ENCODE data around the gene PEPD.

Gene PEPD

DNA sequence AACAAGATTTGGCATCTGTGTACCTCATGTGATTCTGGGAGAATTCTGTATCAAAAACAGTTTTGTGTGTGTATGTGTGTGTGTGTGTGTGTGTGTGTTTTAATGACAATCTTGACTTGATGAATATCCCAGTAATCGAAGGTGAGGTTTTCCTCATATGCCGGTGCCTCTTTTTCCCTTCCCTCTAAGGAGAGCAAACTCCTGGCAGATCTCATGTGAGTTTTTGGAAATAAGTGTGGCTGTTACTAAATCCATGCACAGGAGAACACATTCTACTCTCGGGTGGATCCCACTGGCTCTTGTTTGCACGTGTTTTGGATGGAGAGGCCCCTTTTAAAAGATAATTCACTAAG, 177.0 kb downstream of the PEPD start:
- Histone ChIP-seq H3F3A (ENCODE audit: insufficient read depth, low read length) (no peaks in the 10 kb centered on the region), H3K4me2 (ENCODE audit: low read length) (no peak overlapping the region), H3K4me1 (ENCODE audit: insufficient read depth, low read length, severe bottlenecking) (no peaks in the 10 kb centered on the region), H3K27me3 (ENCODE audit: insufficient read depth, low read length) (0 out of 2 replicates have a peak, but pooled peaks cover 2% of the 10 kb centered on the region), H3K79me2 (ENCODE audit: insufficient read depth, low read length) (no peaks in the 10 kb centered on the region), H2AFZ (ENCODE audit: low read length) (no peak overlapping the region), H3K9me3 (ENCODE audit: low read length) (no peaks in the 10 kb centered on the region), H3K36me3 (ENCODE audit: insufficient read depth, low read length) (no peaks in the 10 kb centered on the region), H3K4me3 (ENCODE audit: low read depth, low read length, poor library complexity, severe bottlenecking) (no peak overlapping the region), H3K27ac (ENCODE audit: low read depth, low read length, poor library complexity, severe bottlenecking) (no peak overlapping the region), H3K9me2 (ENCODE audit: low read depth, low read length) (no peaks in the 10 kb centered on the region), H3K9ac (ENCODE audit: low read length) (no peak overlapping the region), H4K20me1 (ENCODE audit: insufficient read depth, low read length) (no peaks in the 10 kb centered on the region)
- TF ChIP-seq EZH2 (IDR thresholded peaks at IDR 0.05; ENCODE audit: borderline replicate concordance, low read length): no peak
- TF ChIP-seq, protein P1, sequence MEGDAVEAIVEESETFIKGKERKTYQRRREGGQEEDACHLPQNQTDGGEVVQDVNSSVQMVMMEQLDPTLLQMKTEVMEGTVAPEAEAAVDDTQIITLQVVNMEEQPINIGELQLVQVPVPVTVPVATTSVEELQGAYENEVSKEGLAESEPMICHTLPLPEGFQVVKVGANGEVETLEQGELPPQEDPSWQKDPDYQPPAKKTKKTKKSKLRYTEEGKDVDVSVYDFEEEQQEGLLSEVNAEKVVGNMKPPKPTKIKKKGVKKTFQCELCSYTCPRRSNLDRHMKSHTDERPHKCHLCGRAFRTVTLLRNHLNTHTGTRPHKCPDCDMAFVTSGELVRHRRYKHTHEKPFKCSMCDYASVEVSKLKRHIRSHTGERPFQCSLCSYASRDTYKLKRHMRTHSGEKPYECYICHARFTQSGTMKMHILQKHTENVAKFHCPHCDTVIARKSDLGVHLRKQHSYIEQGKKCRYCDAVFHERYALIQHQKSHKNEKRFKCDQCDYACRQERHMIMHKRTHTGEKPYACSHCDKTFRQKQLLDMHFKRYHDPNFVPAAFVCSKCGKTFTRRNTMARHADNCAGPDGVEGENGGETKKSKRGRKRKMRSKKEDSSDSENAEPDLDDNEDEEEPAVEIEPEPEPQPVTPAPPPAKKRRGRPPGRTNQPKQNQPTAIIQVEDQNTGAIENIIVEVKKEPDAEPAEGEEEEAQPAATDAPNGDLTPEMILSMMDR (IDR thresholded peaks at IDR 0.05; ENCODE audit: low read length): no peak

DNA sequence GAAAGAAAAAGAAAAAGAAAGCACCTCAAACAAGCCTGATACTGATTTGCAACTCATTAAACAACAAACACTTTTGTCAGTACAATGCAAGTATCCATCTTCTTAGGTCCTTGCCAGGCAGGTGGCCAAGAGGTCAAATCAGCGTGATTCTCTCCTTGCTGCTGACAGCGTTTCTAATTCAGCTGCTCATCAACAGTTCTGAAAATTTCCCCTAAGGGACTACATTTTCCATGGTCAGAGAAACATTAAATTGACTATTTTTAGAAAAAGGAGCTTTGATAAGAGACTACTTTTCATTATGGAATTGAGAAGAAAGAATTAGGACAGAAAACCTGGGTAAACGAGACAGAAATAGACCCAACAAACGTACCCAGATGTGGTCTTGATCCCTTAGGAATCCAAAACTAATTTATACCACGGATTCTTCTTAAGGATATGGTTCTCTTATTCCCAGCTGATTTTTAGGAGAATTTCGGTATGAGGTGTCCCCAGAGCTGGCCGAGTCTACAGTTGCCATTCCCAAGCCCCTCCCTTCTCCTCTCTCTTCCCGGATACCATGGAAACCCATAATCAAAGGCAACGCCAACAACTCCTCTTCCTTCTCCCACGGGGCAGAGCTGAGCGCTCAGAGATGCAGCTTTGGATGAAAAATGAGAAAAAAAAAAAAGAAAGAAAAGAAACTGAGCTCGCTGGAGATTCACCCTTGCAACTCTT, 177.6 kb downstream of the PEPD start:
- no peaks in the 10 kb centered on the region for H4K20me1 ChIP-seq (ENCODE audit: insufficient read depth, low read length)
- no peaks in the 10 kb centered on the region for H3K79me2 ChIP-seq (ENCODE audit: insufficient read depth, low read length)
- H3K27ac ChIP-seq (ENCODE audit: low read depth, low read length, poor library complexity, severe bottlenecking): no peak overlapping the region
- H3K27me3 ChIP-seq (ENCODE audit: insufficient read depth, low read length): no peaks in the 10 kb centered on the region
- H3K36me3 ChIP-seq (ENCODE audit: insufficient read depth, low read length): no peaks in the 10 kb centered on the region
- TF ChIP-seq EZH2 (IDR thresholded peaks at IDR 0.05; ENCODE audit: borderline replicate concordance, low read length): no peak
- TF ChIP-seq, protein P1 (IDR thresholded peaks at IDR 0.05; ENCODE audit: low read length): no peak
- no peak overlapping the region for H3K4me2 ChIP-seq (ENCODE audit: low read length)
- H3K9me2 ChIP-seq (ENCODE audit: low read depth, low read length): no peaks in the 10 kb centered on the region
- no peak overlapping the region for H3K9ac ChIP-seq (ENCODE audit: low read length)
- H2AFZ ChIP-seq (ENCODE audit: low read length): no peak overlapping the region
- H3K4me3 ChIP-seq (ENCODE audit: low read depth, low read length, poor library complexity, severe bottlenecking): no peak overlapping the region
- no peaks in the 10 kb centered on the region for H3F3A ChIP-seq (ENCODE audit: insufficient read depth, low read length)
- H3K9me3 ChIP-seq (ENCODE audit: low read length): no peaks in the 10 kb centered on the region
- no peaks in the 10 kb centered on the region for H3K4me1 ChIP-seq (ENCODE audit: insufficient read depth, low read length, severe bottlenecking)

DNA sequence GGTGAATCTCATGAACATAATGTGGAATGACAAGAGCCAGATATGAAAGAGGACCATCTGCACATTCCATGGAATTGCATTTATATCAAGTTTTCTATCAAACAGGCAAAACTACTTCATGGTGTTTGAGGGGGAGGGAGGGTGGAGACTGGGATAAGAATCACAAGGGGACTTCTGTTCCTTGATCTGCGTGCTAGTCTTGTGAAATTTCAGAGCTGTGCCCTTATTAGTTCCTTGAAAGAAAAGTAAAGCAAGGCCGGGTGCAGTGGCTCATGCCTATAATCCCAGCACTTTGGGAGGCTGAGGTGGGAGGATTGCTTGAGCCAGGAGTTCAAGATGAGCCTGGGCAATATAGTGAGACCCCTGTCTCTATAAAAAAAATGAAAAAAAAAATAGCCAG, 178.3 kb downstream of the PEPD start:
- H3K4me3 ChIP-seq (ENCODE audit: low read depth, low read length, poor library complexity, severe bottlenecking): no peak overlapping the region
- H3K9me2 ChIP-seq (ENCODE audit: low read depth, low read length): no peaks in the 10 kb centered on the region
- no peaks in the 10 kb centered on the region for H3K27me3 ChIP-seq (ENCODE audit: insufficient read depth, low read length)
- no peaks in the 10 kb centered on the region for H3K4me1 ChIP-seq (ENCODE audit: insufficient read depth, low read length, severe bottlenecking)
- no peaks in the 10 kb centered on the region for H3K36me3 ChIP-seq (ENCODE audit: insufficient read depth, low read length)
- no peaks in the 10 kb centered on the region for H4K20me1 ChIP-seq (ENCODE audit: insufficient read depth, low read length)
- no peaks in the 10 kb centered on the region for H3F3A ChIP-seq (ENCODE audit: insufficient read depth, low read length)
- H2AFZ ChIP-seq (ENCODE audit: low read length): no peak overlapping the region
- no peaks in the 10 kb centered on the region for H3K9me3 ChIP-seq (ENCODE audit: low read length)
- H3K27ac ChIP-seq (ENCODE audit: low read depth, low read length, poor library complexity, severe bottlenecking): no peak overlapping the region
- H3K79me2 ChIP-seq (ENCODE audit: insufficient read depth, low read length): no peaks in the 10 kb centered on the region
- no peak for TF ChIP-seq EZH2 (IDR thresholded peaks at IDR 0.05; ENCODE audit: borderline replicate concordance, low read length)
- TF ChIP-seq, protein P1 (IDR thresholded peaks at IDR 0.05; ENCODE audit: low read length): no peak
- no peak overlapping the region for H3K9ac ChIP-seq (ENCODE audit: low read length)
- no peak overlapping the region for H3K4me2 ChIP-seq (ENCODE audit: low read length)

Measured in OCI-LY1 (cell line).